ENCODE measurements around the gene ARFGAP2.
"Not testable (repeated sequence)": the region's sequence is repeated elsewhere in the genome, so short reads cannot be mapped to it uniquely, and the experiment has no call there.

ARFGAP2 gene

DNA sequence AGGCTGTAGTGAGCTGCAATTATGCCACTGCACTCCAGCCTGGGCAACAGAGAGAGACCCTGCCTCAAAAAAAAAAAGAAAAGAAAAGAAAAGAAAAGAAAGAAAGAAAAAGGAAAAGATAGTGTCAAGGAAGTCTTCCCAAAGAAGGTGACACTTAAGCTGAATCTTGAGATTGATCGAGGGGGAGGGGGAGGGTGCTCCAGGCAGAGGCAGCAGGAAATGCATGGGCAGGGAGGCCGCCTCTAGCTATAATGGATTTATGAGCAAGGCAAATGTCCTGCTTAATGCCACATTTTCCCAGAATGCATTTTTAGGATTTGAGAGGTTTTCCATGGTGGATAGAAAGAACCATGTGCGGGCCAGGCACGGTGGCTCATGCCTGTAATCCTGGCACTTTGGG, 24.3 kb upstream of the ARFGAP2 start:
- Histone ChIP-seq H3K9me3 (replicated peaks; ENCODE audit: insufficient read depth, low read length) (no peaks in the 10 kb centered on the region), H3K36me3 (replicated peaks; ENCODE audit: insufficient read depth, low read length) (no peaks in the 10 kb centered on the region), H3K27me3 (replicated peaks; ENCODE audit: insufficient read depth, low read length) (no peaks in the 10 kb centered on the region), H4K20me1 (ENCODE audit: insufficient read depth, low read length) (no peaks in the 10 kb centered on the region), H3K4me2 (ENCODE audit: low read depth, low read length) (no peak overlapping the region), H3K4me3 (ENCODE audit: low read length) (no peak overlapping the region), H3K4me1 (ENCODE audit: low read length) (no peaks in the 10 kb centered on the region), H3F3A (ENCODE audit: insufficient read depth, low read length) (no peaks in the 10 kb centered on the region), H3K27ac (ENCODE audit: low read length) (no peak overlapping the region), H3K9ac (ENCODE audit: low read length) (no peak overlapping the region), H3K79me2 (ENCODE audit: low read length) (no peaks in the 10 kb centered on the region), H2AFZ (ENCODE audit: low read length) (no peak overlapping the region), H3K9me2 (replicated peaks; ENCODE audit: insufficient read depth, low read length) (no peaks in the 10 kb centered on the region)
- no peak for DNase-seq
- TF ChIP-seq EZH2 (optimal IDR thresholded peaks at IDR 0.05; ENCODE audit: low read depth, low read length): no peak
- TF ChIP-seq EZH2phosphoT487 (IDR thresholded peaks at IDR 0.05; ENCODE audit: low read length): no peak
- no peak for TF ChIP-seq CTCF (IDR thresholded peaks at IDR 0.05; ENCODE audit: low read length)

DNA sequence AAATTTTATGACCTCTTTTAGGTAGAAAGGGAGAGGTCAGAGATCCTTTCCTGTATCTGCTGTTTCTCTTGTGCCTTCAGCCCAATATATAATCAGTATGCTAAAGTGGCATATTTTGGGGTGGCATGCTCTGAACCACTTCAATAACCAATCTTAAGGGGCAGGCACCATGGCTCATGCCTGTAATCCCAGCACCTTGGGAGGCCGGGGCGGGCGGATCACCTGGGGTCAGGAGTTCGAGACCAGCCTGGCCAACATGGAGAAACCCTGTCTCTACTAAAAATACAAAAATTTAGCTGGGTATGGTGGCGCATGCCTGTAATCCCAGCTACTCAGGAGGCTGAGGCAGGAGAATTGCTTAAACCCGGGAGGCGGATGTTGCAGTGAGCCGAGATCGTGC, 21.5 kb upstream of the ARFGAP2 start:
- not testable (repeated sequence) for H3K27me3 ChIP-seq (replicated peaks; ENCODE audit: insufficient read depth, low read length); H3K27ac ChIP-seq (ENCODE audit: low read length); DNase-seq; H3F3A ChIP-seq (ENCODE audit: insufficient read depth, low read length); H3K4me2 ChIP-seq (ENCODE audit: low read depth, low read length); H3K36me3 ChIP-seq (replicated peaks; ENCODE audit: insufficient read depth, low read length); H3K9ac ChIP-seq (ENCODE audit: low read length); H2AFZ ChIP-seq (ENCODE audit: low read length); H4K20me1 ChIP-seq (ENCODE audit: insufficient read depth, low read length); H3K4me3 ChIP-seq (ENCODE audit: low read length); H3K9me2 ChIP-seq (replicated peaks; ENCODE audit: insufficient read depth, low read length); H3K9me3 ChIP-seq (replicated peaks; ENCODE audit: insufficient read depth, low read length); H3K79me2 ChIP-seq (ENCODE audit: low read length); H3K4me1 ChIP-seq (ENCODE audit: low read length)

DNA sequence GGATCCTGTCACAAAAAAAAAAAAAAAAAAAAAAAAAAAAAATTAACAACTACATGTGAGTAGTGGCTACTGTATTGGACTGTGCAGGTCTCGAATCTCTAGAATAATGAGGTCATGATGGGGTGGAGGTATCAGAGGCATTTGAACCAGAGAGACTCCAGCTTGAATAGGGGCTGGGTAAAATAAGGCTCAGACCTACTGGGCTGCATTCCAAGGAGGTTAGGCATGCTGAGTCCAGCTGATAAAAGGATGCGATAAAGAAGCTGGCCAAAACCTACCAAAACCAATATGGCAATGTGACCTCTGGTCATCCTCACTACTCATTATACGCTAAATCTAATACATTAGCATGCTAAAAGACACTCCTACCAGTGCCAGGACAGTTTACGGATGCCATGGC, 15.4 kb upstream of the ARFGAP2 start:
- H3K27ac ChIP-seq (ENCODE audit: low read length): no peak overlapping the region
- H3F3A ChIP-seq (ENCODE audit: insufficient read depth, low read length): peaks cover 8% of the 10 kb centered on the region; the same call in 1 of the 2 replicates
- no peaks in the 10 kb centered on the region for H3K4me1 ChIP-seq (ENCODE audit: low read length)
- H4K20me1 ChIP-seq (ENCODE audit: insufficient read depth, low read length): no peaks in the 10 kb centered on the region
- no peaks in the 10 kb centered on the region for H3K36me3 ChIP-seq (replicated peaks; ENCODE audit: insufficient read depth, low read length)
- TF ChIP-seq EZH2 (optimal IDR thresholded peaks at IDR 0.05; ENCODE audit: low read depth, low read length) (no peak), CTCF (IDR thresholded peaks at IDR 0.05; ENCODE audit: low read length) (no peak), EZH2phosphoT487 (IDR thresholded peaks at IDR 0.05; ENCODE audit: low read length) (no peak)
- H3K9me3 ChIP-seq (replicated peaks; ENCODE audit: insufficient read depth, low read length): no peaks in the 10 kb centered on the region
- no peak overlapping the region for H3K9ac ChIP-seq (ENCODE audit: low read length)
- peaks cover 30% of the 10 kb centered on the region for H3K27me3 ChIP-seq (replicated peaks; ENCODE audit: insufficient read depth, low read length)
- H2AFZ ChIP-seq (ENCODE audit: low read length): no peak overlapping the region
- H3K4me2 ChIP-seq (ENCODE audit: low read depth, low read length): no peak overlapping the region
- no peak overlapping the region for H3K4me3 ChIP-seq (ENCODE audit: low read length)
- no peak for DNase-seq
- H3K79me2 ChIP-seq (ENCODE audit: low read length): no peaks in the 10 kb centered on the region
- no peaks in the 10 kb centered on the region for H3K9me2 ChIP-seq (replicated peaks; ENCODE audit: insufficient read depth, low read length)

GRCh38 chr11:47191137-47191536, 14.5 kb upstream of the ARFGAP2 start:
- not testable (repeated sequence) for H3K79me2 ChIP-seq (ENCODE audit: low read length); H4K20me1 ChIP-seq (ENCODE audit: insufficient read depth, low read length); H3K4me3 ChIP-seq (ENCODE audit: low read length); H3K9me3 ChIP-seq (replicated peaks; ENCODE audit: insufficient read depth, low read length); H3K9ac ChIP-seq (ENCODE audit: low read length); H3K4me1 ChIP-seq (ENCODE audit: low read length); H3K4me2 ChIP-seq (ENCODE audit: low read depth, low read length); H3K27ac ChIP-seq (ENCODE audit: low read length); H3K9me2 ChIP-seq (replicated peaks; ENCODE audit: insufficient read depth, low read length); H2AFZ ChIP-seq (ENCODE audit: low read length); H3K36me3 ChIP-seq (replicated peaks; ENCODE audit: insufficient read depth, low read length); DNase-seq
- peaks cover 33% of the 10 kb centered on the region for H3K27me3 ChIP-seq (replicated peaks; ENCODE audit: insufficient read depth, low read length)
- H3F3A ChIP-seq (ENCODE audit: insufficient read depth, low read length): peaks cover 15% of the 10 kb centered on the region
